GM19395 (cell line): ENCODE data around the gene UBIAD1.
"Not testable (repeated sequence)": the region's sequence is repeated elsewhere in the genome, so short reads cannot be mapped to it uniquely, and the experiment has no call there.

Experiments
- ATAC-seq: cut with Tn5 transposase; IDR thresholded peaks from one replicate; pipeline ENCODE4 v1.9.1; 2021; ENCODE audit warnings: mild to moderate bottlenecking, moderate library complexity; ENCODE audit not compliant: unreplicated experiment

The UBIAD1 gene

GRCh38 chr1:11272832-11273594, at the start of gene UBIAD1:
UBIAD1 (plus strand) TSS chr1:11273198; CDS start chr1:11273532, 334 bp downstream.
- peak; percentile 83 for ATAC-seq

- peak; percentile 67 for ATAC-seq
Measured at GRCh38 chr1:11227106-11228077, 45.6 kb upstream of the UBIAD1 start.

- no peak for ATAC-seq
Measured at GRCh38 chr1:11229203-11229602, 43.8 kb upstream of the UBIAD1 start.

GRCh38 chr1:11233208-11233607, 39.8 kb upstream of the UBIAD1 start:
- no peak for ATAC-seq

- no peak for ATAC-seq
Measured at GRCh38 chr1:11237356-11237755, 35.6 kb upstream of the UBIAD1 start.

GRCh38 chr1:11238311-11238710, 34.7 kb upstream of the UBIAD1 start:
- no peak for ATAC-seq

- no peak for ATAC-seq
Measured at GRCh38 chr1:11245248-11245647, 27.8 kb upstream of the UBIAD1 start.

- no peak for ATAC-seq
Measured at GRCh38 chr1:11245904-11246719, 26.9 kb upstream of the UBIAD1 start.

- no peak for ATAC-seq
Measured at GRCh38 chr1:11248169-11248568, 24.8 kb upstream of the UBIAD1 start.

GRCh38 chr1:11252538-11252937, 20.5 kb upstream of the UBIAD1 start:
- ATAC-seq: no peak

- ATAC-seq: no peak
Measured at GRCh38 chr1:11253226-11253625, 19.8 kb upstream of the UBIAD1 start.

- ATAC-seq: no peak
Measured at GRCh38 chr1:11256299-11256698, 16.7 kb upstream of the UBIAD1 start.

GRCh38 chr1:11262171-11263049, 10.6 kb upstream of the UBIAD1 start, which contains the start of gene MTOR:
MTOR (minus strand) TSS chr1:11262551; CDS start chr1:11259409, 3,142 bp downstream.
- ATAC-seq: peak; percentile 98

- no peak for ATAC-seq
Measured at GRCh38 chr1:11266268-11267074, 6.5 kb upstream of the UBIAD1 start.

- not testable (repeated sequence) for ATAC-seq
Measured at GRCh38 chr1:11267350-11268337, 5.4 kb upstream of the UBIAD1 start.

GRCh38 chr1:11272544-11272831, 510 bp upstream of the UBIAD1 start:
- no peak for ATAC-seq

- ATAC-seq: peak; percentile 45
Measured at GRCh38 chr1:11273595-11274234, 717 bp downstream of the UBIAD1 start.
